NCI-H146 (cell line): Measurements from ENCODE around the gene ZNF367.
"Not testable (repeated sequence)": the region's sequence is repeated elsewhere in the genome, so short reads cannot be mapped to it uniquely, and the experiment has no call there.

Source experiments
- DNase-seq: peaks from one replicate; lab custom pipeline; 2025; lab: John Stamatoyannopoulos, UW

The ZNF367 gene

GRCh38 chr9:96399325-96399633 is 18.9 kb downstream of the ZNF367 start:
- no peak for DNase-seq

DNA sequence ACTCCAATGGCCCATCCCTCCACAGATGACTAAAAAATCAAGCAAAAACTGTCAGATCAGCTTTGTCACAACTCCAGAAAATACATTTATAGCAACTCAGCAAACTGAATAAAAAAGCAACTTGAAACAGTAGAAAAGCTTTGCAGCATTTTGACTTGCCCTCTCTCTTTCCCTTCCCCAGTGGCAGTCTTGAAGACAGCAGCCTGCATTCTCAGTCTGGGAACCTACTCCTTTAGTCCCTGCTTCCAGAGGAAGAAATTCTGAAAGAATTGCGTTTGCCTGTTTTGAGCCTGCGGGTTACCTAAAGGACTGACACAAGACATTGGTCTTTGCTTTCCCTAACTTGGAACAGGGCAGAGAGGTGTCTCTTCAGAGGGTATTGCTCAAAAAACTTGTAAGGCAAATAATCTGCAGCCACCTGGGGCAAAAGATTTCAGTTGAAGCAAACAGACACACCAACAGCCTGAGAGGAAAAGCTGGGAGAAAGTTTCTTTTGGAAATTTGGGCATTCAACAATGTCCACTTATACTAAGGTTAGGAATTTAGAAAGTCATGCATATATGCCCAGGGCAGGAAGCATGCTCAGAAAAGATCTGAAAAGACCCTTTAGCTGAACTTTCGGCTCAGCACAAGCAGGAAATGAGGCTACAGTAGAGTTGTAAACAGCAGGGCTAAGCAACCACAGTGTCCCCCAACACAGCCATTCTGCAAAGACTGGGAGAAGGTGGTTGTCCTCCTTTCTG is 19.4 kb downstream of the ZNF367 start:
- no peak for DNase-seq

DNA sequence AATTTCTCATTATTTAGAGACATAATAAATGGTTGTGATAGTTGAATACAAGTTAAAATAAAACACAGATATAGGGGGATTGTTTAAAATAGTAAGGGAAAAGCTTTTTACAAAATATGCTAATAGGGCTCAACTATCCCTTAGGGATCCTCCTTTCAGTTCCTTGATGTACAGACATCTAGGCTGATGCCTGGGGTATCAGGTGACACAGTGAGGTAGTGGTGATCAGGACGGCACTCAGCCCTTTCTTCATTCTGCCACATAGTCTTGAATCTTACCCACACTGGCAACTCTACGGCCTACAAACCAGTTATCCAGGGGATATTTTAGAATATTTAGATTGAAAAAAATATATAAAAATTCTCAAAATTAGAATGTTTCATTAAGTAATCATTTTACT is 22.2 kb downstream of the ZNF367 start:
- no peak for DNase-seq

GRCh38 chr9:96394832-96395496 is 23.2 kb downstream of the ZNF367 start:
- DNase-seq = peak; percentile 72

DNA sequence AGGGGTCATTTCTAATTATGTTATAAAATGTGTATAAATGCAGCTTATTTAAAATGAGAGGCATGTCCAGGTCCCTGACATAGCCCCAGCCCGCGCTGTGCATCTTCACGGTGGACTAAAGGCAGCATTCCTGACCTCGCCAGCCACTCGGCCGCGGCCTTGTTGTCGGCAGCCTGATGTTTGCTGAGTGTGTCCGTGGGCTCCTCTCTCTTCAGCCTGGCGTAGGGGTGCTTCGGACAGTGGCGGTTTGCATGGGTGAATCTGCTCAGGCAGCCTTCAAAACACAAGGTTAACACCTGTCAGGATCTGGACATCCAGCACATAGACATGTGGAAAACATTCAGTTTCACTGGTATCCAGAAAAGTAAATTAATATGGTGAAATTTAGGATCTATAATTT is 25.9 kb downstream of the ZNF367 start:
- no peak for DNase-seq

- no peak for DNase-seq
These were observed 27.0 kb downstream of the ZNF367 start for GRCh38 chr9:96391021-96391765.

DNA sequence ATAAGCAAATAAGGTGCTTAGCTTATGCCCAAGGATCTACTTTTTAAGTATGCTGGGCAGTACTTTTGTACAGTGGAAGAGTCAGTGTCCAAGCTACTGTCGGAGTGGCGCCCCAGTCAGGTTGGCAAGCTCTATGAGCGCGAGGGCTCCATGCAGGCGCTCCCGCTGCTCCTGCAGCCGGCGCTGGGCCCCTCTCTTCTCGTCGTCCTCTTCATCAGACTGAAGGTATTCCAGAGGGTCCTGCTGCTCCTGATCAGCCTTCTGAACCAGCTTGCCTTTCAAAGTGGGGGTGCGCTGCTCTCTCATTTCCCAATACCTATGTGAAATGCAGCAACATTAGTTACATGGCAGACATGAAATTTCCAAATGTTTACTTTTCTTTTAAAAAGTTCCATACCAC is 30.0 kb downstream of the ZNF367 start:
- no peak for DNase-seq

DNA sequence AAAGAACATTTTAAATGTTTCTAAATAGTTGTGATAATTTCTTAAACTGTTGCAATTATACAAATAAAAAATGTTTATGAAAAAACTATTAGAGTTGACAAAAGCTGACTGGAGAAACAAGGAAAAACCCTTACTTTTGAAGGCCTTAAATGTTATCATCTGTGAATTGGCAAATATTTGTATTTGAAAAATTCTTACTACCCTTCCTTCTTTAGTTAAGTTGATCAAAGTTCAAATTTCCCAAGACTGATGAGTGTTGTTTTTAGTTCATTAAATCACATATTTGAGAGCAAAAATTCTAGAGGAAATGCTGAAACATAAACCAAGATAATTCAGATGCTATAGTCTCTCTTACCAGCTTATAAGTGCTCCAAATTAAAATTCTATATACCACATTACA is 32.0 kb downstream of the ZNF367 start:
- no peak for DNase-seq

- no peak for DNase-seq
These were observed 34.8 kb downstream of the ZNF367 start, which contains the start of gene SLC35D2 for GRCh38 chr9:96383165-96383942. Gene SLC35D2, minus strand, starts transcription at chr9:96383711. Its CDS starts 77 bp downstream, at chr9:96383634.

GRCh38 chr9:96382839-96383164 is 35.4 kb downstream of the ZNF367 start:
- no peak for DNase-seq

- no peak for DNase-seq
These were observed 36.0 kb downstream of the ZNF367 start for GRCh38 chr9:96382175-96382574.

- DNase-seq = no peak
These were observed 36.5 kb downstream of the ZNF367 start for GRCh38 chr9:96381696-96382095.

GRCh38 chr9:96381125-96381524 is 37.0 kb downstream of the ZNF367 start:
- DNase-seq = no peak

- no peak for DNase-seq
These were observed 38.7 kb downstream of the ZNF367 start for GRCh38 chr9:96379461-96379860.

DNA sequence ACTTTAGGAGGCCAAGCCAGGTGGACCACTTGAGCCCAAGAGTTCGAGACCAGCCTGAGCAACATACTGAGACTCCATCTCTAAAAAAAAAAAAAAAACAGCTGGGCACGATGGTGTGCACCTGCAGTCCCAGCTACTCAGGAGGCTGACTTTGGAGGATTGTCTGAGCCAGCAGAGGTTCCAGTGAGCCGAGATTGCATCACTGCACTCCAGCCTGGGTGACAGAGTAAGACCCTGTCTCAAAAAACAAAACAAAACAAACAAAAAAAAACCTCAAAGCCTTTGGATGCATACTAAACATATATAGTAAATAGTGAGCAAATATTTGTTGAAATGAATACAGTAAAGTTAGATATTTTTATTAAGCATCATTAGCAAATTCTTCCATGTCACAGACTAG is 40.0 kb downstream of the ZNF367 start:
- no peak for DNase-seq

DNA sequence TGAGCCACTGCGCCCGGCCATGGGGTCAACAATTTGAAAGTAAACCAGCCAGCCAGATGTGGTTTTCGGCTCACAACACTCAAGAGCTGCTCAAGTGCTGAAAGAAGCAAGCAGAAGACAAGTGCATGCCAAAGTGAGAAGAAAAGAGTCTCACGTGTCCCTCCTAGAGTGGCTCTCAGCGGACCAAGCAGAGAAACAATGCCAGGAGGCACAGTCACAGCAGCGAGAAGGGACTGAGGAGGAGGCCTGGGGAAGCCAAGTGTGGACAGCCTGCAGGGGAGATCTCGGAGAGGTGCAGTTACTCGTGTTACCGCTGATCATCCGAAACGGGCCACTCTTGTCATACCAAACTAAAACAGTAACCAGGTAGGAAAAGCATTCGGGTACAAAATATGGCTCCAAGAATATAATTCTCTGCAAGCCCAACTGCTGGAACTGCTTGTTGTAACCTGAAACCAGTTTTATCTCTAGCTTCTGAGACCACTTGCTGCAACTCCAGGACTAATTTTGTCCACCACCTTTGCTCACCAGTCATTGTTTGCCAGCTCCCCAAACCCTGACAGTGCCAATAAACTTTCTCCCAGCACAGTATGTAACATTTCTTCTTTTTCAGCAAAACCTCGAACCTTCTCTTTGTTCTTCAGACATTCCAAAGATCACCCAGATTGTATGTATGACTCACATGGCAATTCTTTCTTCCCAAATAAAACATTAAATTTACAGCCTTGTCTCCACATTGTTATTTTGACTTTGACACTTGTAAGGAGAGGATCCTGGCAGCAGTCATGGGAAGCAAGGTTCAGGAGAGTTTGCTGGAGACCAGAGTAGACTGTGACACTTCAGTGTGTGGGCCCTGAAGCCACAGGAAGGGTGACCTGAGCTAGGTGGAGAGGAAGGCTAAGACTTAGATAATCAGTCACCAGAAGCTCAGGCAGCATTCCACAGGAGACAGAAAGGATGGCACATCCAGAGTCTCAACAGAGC is 41.0 kb downstream of the ZNF367 start:
- DNase-seq = no peak

- DNase-seq = not testable (repeated sequence)
These were observed 42.7 kb downstream of the ZNF367 start for GRCh38 chr9:96375507-96375906.

DNA sequence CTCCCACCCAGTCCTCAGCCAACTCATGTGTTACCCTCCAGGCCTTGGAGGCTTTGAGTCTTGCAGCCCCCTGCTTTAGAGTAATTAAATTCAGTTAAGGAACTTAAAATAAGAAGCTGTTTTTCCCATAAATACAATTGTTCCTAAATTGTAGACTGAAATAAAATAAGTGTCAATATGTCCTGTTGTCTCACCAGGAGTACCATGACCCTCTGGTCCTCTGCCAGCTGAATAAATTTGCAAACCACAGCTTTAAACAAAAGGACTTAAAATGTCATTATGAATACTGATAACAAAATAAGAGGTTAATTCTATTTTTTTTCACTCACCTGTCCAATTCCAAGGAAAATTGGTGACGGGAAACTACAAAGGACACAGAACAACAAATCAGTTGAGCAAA is 50.2 kb downstream of the ZNF367 start:
- DNase-seq = peak; percentile 7

DNA sequence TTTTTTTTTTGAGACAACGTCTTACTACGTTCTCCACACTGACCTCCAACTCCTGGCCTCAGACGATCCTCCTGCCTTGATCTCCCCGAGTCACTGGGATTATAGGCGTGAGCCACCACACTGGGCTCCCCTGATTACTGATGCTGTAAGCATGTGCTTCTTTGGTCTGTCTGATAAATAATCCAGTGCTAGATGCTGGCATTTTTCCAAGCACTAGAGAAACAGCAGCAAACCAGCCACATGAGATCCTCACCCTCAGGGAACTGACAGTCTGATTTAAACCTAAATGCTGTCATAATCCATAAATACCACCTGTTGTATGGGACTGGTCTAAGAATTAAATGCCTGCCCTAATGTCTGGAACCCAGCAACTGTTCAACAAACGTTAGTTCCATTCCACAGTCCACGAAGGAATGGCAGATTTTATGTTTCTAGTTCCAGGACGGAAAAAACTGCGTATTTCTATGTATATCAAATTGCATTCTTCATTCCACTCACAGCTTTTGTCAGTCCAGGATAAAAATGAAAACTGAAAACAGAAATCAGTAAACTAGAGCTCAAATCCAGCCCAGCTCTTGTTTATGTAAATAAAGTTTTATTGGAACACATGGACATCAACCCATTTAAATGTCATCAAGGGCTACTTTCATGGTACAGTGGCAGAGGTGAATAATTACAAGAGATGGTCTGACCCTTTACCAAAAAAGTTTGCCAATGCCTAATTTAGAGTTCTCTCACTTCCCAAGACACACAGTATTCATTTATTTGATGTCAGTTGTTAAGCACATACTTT is 54.8 kb downstream of the ZNF367 start:
- DNase-seq = no peak

- not testable (repeated sequence) for DNase-seq
These were observed 56.1 kb downstream of the ZNF367 start for GRCh38 chr9:96362119-96362518.
